GM21723 (cell line): ENCODE data around the gene NRG3.

Experiments
- ATAC-seq: cut with Tn5 transposase; IDR thresholded peaks from one replicate; pipeline ENCODE4 v1.9.1; 2021; ENCODE audit warnings: mild to moderate bottlenecking, moderate library complexity; ENCODE audit not compliant: unreplicated experiment

Gene NRG3

DNA sequence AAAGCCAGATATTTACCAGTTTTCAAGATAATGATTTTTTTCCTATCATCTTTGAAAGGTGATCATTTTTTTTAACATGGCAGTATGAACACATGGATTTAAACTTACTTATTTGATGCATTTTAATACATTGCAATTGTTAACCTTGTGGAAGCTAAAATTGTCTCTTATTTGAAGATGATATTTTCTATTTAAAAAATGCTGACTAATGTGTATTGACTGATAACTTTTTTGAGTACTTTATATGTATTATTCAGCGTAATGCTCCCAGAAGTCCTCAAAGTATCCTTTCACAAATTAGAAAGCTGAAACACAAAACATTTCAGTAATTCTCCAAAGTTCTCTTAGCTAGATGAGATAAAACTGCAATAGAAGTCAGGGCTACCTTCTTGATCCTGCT is 677.3 kb downstream of the NRG3 start:
- ATAC-seq, result no peak

DNA sequence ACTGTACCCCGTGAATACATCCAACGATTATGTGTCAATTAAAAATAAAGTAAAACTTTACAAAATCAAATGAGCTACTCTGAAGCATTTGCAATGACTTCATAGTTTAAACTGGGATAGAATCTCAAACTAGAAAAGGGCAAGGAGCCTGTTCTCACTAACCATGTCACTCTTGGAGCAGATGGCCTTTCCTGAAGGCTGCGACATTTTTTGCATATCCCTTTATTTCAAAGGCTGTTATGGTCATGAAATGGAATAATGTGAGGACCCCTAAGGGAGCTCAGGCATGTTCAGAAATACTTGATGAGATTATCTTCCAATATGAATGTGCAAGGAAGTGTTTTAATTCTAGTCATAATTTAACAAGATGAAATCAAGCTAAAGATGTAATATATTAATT is 679.4 kb downstream of the NRG3 start:
- ATAC-seq, result no peak

DNA sequence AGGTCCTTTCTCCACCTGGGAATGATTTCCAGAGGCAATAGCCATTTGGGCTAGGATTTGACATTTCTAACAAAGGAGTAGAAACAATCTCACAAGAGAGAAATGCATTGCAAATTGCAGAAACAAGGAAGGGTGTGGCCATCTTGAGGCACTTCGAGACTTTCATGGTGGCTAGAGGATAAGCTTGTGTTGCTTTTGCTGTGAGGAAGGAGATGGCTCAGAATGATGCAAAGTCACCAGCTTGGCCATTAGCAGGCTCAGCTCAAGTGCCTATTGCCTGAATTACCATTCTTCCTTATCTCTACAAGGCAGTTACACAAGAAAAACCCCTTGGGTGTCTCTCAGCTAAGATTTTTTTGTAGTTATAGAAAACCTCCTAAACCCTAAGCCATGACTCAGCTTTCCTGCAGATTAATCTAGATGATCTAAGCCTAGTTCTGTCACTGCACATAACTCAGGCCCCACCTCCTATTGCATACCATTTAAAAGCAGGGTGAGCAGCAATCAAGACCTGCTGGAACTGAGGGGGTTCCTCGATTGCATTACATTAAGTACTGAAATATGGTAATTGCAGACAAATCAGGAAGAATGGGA is 683.1 kb downstream of the NRG3 start:
- no peak for ATAC-seq

DNA sequence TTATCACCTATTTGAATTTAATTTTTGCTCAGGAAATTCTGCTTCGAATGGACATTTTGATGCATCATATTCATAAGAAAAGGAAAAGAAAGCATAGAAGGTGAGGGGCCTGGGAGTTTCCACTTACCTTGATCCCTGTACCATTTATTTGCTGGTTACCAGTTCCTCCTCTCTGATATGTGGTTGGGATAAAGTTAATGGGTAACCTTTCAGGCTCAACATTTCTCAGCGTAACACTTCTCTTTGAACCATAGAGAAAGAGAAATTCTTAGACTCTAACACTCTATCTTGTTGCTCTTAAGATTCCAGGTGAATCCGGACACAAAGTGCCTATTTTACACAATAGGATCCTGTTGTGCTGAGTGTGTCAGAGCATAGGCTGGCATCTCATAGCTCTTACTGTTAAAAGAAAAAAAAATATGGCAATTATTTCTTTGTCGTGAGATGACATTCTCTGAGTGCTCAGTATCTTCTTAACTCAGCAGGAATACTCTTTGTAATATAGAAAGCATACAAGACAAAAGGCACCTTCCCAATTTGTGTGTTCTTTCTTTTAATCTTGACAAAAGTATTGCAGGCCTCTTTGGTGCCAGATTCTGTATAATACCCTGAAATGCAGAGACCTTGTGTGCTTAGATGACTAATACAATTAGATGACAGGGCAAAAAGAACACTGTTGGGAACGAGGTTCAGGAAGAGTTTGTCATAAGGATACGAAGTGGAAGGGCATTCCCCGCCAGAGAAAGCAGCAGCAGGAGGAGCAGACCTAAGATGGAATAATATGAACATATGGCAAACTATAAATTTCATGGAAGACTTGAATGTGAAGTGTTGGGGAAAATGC is 689.6 kb downstream of the NRG3 start:
- no peak for ATAC-seq

DNA sequence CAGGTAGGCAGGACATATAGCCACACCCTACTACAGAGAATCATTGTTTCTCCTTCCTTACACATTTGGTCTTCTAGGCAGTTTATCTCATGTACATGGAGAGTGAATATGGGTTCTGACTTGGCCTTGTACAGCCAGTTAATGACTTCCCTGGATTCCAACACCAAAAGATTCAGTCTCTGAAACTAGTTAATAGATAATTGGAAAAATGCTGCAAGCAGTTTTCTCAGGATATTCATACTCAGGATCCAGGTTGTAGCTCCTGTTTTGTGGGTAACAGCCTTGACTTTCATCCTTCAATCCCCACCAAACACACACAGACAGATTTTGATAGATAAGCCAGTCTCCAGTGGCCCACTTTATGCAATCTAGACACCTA is 690.2 kb downstream of the NRG3 start:
- no peak for ATAC-seq

DNA sequence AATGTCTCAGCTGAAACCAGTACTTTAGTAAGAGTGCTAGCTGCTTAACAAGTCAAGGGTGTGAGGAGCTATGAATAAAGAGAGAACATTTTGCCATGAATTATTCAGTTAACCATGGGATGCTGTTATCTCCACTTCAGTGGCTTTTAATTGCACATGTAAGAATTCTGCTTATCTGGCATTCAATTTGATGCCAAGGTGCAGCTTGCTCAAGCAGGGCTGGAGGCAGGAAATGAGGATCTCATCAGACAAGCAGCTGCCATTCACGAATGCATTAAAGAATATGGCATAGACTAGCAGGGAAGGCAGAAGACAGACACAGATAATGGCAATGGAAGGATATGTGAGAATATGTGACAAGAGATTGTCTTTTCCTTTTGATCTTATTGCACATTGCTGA is 697.8 kb downstream of the NRG3 start:
- ATAC-seq, result no peak

DNA sequence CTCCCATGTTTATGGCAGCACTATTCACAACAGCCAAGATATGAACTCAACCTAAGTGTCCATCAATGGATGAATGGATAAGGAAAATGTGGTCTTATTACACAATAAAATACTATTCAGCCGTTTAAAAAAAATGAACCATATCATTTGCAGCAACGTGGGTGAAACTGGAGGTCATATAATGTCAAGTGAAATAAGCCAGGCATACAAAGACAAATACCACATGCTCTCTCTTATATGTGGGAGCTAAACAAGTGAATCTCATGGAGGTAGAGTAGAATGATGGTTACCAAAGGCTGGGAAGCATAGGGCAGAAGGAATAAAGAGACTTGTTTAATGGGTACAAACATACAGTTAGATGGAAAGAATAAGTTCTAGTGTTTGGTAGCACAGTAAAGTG is 699.1 kb downstream of the NRG3 start:
- ATAC-seq, result no peak

DNA sequence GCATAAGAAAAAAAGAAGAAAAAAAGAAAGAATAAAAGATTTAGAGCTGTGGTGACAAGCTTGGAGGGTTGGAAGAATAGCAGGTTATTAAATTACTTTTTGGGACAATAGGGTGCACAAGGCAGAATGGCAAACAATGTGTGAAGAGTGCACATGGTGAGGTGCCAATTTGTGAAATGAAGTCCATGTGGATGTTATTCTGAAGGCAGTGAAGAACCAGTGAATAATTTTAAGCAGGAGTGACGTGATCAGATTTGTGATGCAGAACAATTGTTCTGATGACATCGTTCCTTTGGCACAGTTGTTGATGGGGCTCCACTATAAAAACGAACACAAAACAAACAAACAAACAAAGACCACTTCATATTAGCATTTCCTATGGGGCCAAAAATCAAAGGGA is 700.3 kb downstream of the NRG3 start:
- ATAC-seq, result no peak

DNA sequence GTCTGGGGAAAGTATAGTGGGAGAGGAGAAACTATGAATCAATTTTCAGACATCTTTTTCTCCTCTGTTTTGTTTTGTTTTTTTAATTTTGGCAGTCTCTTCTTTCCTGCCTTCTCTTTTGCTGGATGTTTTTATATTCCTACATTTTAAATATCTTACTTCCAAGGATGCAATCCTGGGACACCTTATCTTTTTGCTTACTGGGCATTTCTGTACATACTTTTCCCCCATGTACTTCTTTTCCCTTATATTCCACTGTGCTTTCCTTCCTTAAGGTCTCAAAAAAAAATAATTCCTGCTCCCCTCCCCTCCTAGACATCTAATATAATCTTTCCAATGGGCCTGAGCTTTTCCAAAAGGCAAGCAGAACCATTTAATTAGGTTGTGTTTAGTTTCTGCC is 701.1 kb downstream of the NRG3 start:
- no peak for ATAC-seq

DNA sequence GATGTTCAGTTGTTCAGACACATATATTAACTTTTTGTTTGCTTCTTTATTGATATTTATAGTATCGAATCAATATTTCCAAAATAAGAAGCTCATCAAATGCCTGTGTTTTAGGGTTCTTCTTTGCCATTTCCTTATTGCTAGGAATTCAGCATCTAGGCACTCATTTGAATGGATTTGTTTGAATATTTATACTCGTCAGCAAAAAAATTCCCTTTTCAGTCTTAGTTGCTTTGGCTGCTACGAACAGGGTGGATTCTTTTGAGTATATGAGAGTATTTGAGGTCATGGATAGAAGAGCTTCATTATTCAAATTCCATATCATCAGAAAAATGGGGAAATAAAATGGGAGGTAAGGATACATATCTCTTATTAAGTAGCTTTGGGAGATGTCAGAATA is 706.9 kb downstream of the NRG3 start:
- ATAC-seq, result no peak

DNA sequence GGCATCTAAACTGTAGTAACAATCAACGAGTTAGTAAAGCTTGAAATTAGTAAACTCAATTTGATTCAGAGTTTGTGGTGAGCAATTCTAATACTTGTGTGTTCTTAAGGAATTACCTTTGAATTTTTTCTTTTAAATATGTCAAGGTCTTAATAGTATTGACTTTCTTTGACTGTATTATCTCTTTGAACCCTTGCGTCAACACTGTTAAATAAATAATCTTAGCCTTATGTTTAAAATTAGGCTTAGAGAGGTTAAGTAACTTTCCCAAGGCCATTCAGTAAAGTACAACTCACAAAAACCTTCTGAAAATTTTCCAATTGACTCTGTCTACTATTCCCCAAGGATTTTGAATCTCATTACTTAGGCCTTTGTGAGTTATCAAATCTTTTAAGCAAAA is 716.4 kb downstream of the NRG3 start:
- ATAC-seq, result no peak

DNA sequence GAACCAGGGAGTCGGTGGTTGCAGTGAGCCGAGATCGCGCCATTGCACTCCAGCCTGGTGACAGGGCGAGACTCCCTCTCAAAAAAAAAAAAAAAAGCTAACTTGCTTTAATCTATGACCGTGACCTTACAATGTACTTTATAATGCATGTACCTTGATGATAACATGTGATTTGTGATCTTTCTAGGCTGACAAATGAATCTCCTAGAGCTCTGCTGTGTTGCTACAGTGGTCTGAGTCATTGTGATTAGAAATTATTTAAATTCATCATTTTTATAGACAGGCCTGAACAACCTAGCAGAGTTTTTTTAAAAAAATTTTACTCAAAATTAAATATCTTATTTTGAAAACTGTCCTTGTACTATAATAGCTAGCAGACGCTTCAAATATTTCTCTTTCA is 722.8 kb downstream of the NRG3 start:
- no peak for ATAC-seq

DNA sequence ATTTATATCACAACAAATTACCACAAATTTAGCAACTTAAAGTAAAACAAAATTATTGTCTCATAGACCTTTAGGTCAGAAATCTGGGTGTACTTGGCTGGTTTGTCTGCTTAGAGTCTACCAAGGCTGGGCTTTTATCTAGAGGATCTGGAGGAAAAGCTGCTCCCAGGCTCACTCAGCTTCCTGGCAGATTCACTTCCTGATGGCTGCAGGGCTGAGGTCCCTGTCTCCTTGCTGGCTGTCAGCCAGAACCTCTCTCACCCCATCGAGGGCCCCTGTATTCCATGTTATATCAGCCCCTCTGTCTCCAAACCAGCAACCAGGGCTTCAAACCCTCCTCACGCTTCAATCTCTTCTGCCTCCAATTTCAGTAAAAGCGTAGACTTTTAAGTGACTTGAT is 734.9 kb downstream of the NRG3 start:
- ATAC-seq, result no peak

DNA sequence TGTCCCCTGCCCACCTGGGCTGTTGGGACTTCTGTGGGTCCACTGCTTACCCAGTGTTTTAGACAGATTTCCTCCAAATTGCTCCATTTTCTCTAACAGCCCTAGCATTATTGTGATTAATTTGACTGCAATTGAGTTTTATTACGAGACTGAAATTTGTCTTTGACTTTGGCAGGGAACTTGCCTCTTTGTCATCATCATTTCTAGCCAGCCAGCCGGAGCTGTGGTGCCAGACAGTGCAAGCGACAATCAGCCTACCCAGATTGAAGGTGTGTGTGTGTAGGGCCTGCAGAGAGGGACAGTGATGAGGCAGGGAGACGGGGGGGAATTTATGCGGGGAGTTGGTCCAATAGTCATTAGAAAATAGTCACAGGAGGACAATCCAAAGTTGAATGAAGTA is 743.0 kb downstream of the NRG3 start:
- ATAC-seq, result no peak

DNA sequence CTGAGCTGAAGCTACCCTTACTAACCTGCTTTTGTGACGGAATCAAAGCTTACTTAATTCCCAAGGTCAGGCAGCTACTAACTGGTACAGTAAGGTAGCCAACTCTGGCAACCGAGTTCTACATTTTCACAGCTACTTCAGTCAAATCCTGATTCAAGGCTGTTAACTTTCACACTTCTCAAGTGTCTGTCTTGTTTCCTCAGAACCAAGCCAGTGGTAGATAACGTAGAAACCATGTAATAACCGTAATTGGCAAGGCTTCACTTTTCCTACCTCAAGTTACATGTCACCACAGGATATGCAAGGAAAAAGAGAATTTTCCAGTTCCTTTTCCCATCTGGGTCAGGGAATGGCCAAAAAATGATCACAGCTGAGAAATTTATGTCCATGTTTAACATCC is 746.7 kb downstream of the NRG3 start:
- no peak for ATAC-seq

DNA sequence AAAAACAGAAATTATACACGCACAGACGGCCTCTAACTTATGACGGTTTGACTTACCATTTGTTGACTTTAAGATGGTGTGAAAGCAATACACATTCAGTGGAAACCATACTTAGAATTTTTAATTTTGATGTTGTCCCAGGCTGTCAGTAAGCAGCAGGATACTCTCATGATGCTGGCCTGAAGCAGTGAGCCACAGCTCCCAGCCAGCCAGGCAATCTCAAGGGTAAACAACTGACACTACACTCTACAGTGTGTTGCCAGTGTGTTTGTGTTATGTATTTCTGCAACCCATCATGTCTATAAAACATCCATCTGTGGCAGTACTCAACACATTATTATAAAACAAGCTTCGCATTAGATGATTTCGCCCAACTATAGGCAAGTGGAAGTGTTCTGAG is 747.5 kb downstream of the NRG3 start:
- ATAC-seq, result no peak

DNA sequence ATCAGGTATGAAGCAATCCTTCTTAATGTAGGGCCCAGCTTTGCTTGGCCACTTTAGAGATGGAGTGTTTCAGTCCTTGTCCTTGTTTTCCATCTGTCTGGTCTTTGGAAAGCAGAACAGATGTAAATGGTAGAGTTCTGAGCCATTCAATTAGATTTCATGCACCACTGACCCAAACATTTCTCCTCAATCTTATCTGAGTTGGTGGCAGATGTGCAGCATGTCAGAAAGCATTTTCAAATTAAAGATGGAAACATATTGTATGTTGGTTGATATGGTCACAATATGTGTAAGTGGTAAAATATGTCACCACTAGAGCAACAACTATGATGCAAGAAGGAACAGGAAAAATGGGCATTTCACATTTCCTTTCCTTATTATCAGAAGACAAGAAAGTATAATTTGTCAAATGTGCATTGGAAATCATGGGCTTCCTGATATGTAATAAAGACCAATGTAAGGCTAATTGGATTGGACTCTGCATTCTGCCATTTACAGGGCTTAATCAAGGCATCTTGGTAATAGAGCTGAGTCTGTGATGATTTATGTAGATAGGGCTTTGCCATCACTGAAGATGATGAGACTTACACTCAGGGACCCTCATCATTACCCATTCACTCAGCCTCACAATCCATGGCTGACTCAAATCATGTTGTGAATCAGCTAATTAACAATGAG is 750.7 kb downstream of the NRG3 start:
- ATAC-seq, result no peak

DNA sequence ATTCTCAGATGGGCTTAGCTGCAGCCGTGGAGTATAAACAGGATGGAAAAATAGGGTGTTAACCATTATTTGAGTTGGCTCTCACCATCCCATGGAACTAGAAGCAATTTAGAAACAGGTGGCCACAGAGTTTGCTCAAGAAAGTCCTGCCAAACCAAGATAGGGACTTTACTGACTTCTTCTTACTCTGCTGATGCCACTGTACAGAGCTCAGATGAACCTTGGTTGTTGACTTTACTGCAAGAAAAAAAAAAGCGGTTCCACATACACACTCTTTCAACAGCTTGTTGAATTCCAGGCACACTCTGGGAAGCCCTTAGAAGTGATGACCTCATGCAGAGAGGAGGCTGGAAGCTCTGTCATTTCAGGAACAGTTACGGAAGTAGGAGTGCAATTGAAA is 753.4 kb downstream of the NRG3 start:
- ATAC-seq, result no peak

DNA sequence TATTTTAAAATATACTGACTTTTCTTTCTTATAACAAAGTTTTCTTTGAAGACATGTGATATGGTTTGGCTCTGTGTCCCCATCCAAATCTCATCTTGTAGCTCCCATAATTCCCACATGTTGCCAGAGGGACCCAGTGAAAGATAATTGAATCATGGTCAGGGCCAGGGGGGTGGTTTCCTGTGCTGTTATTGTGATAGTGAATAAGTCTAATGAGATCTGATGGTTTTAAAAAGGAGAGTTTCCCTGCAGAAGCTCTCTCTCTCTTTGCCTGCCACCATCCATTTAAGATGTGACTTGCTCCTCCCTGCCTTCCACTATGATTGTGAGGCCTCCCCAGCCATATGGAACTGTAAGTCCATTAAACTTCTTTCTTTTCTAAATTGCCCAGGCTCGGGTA is 768.1 kb downstream of the NRG3 start:
- ATAC-seq, result no peak

DNA sequence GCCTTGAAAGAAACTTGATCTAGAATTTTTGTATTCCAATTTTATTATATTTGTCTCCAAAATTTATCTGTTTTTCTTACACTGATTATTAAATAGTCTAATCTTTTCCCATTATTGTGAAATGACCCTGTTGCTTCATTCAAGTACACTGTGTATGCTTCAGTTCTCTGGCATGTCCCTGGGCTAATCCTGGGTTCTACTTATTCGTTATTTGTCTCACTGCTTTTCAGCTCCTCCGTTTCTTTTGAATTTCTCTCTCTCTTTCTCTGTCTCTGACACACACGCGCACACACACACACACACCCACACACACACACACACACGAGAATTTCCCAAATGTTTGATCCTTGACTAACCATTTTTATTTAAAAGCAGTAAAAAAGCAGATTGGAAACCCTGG is 768.6 kb downstream of the NRG3 start:
- no peak for ATAC-seq

DNA sequence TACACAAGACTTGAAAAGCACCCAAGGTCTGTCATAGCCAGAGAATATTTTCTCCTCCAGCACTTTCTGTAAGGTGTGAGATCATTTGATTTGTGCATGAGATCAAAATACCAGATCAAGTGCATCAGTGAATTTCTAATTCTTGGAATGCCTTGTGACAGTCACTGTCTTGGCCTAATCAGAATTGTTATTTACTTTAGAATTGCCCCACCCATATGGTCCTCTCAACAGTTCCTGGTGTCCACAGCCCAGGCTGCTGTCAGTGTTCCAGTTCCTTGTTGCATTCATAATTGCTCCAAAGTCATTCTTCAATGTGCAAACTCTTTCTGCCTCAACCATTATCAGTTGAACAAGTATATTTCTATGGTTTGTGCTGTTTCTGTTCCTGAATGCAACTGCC is 770.2 kb downstream of the NRG3 start:
- no peak for ATAC-seq
